Neural cell (in vitro differentiated cells): ENCODE measurements around the gene ZBTB48. TPM values are rescaled to one million over a fixed set of nuclear protein-coding genes. Genes with fewer than 3 reads are reported as not detected.

ENCODE experiments used
- H2AFZ ChIP-seq: fragments of 200-600, 300-800 bp; sonication (generic), shearing (Covaris generic); 2 replicates; pipeline ENCODE4 v1.6.0; 2014; ENCODE audit warnings: low read depth, mild to moderate bottlenecking, antibody characterized with exemption, low read length, moderate library complexity
- H3F3A ChIP-seq: fragments of 200-600 bp; shearing (Covaris generic); 2 replicates; pipeline ENCODE4 v1.6.1; 2016; ENCODE audit warnings: mild to moderate bottlenecking, moderate library complexity, mixed read lengths, antibody characterized with exemption, low read length; ENCODE audit not compliant: insufficient read depth, poor library complexity, severe bottlenecking
- H3K27ac ChIP-seq: fragments of 200-600, 300-800 bp; sonication (generic), shearing (Covaris generic); 2 replicates; pipeline ENCODE4 v1.5.1; 2014; ENCODE audit warnings: mild to moderate bottlenecking, low read length, moderate library complexity
- H3K27me3 ChIP-seq: fragments of 300-800, 200-600 bp; sonication (generic), shearing (Covaris generic); 2 replicates; pipeline ENCODE4 v1.6.0; 2014; ENCODE audit warnings: mild to moderate bottlenecking, low read depth, low read length, moderate library complexity; ENCODE audit not compliant: insufficient read depth
- H3K36me3 ChIP-seq: fragments of 300-800, 200-600 bp; sonication (generic), shearing (Covaris generic); 2 replicates; pipeline ENCODE4 v1.5.1; 2014; ENCODE audit warnings: mild to moderate bottlenecking, antibody characterized with exemption, low read length, moderate library complexity; ENCODE audit not compliant: insufficient read depth
- H3K4me2 ChIP-seq: fragments of 300-800, 200-600 bp; sonication (generic), shearing (Covaris generic); 2 replicates; pipeline ENCODE4 v1.6.0; 2014; ENCODE audit warnings: mild to moderate bottlenecking, low read length
- H3K4me3 ChIP-seq: fragments of 300-800, 200-600 bp; sonication (generic), shearing (Covaris generic); 2 replicates; pipeline ENCODE4 v1.5.1; 2014; ENCODE audit warnings: mild to moderate bottlenecking, low read length, moderate library complexity
- H3K79me2 ChIP-seq: fragments of 200-600 bp; shearing (Covaris generic); replicated peaks from 2 replicates; pipeline ENCODE4 v1.6.0; 2014; ENCODE audit warnings: mild to moderate bottlenecking, low read length, moderate library complexity; ENCODE audit not compliant: insufficient read depth
- H3K9ac ChIP-seq: fragments of 300-800, 200-600 bp; sonication (generic), shearing (Covaris generic); 2 replicates; pipeline ENCODE4 v1.6.1; 2016; ENCODE audit warnings: mild to moderate bottlenecking, low read length, mixed read lengths
- H3K9me2 ChIP-seq: fragments of 200-600 bp; shearing (Covaris generic); 2 replicates; pipeline ENCODE4 v1.6.1; 2016; ENCODE audit warnings: mild to moderate bottlenecking, low read length, mixed read lengths; ENCODE audit not compliant: insufficient read depth
- H3K9me3 ChIP-seq: fragments of 200-600, 300-800 bp; sonication (generic), shearing (Covaris generic); 2 replicates; pipeline ENCODE4 v1.6.1; 2016; ENCODE audit warnings: mild to moderate bottlenecking, mixed run types, low read length, moderate library complexity, mixed read lengths
- H4K20me1 ChIP-seq: fragments of 200-600 bp; shearing (Covaris generic); 2 replicates; pipeline ENCODE4 v1.6.1; 2016; ENCODE audit warnings: mild to moderate bottlenecking, mixed run types; ENCODE audit not compliant: insufficient read depth
- CTCF ChIP-seq: fragments of 450-650 bp; IDR thresholded peaks from 2 replicates; pipeline ENCODE4 v1.5.1; 2014; ENCODE audit warnings: antibody characterized with exemption, mild to moderate bottlenecking, moderate library complexity; ENCODE audit not compliant: poor library complexity, severe bottlenecking
- EP300 ChIP-seq: fragments of 450-650 bp; conservative IDR thresholded peaks from 2 replicates; pipeline ENCODE4 v1.6.1; 2014; ENCODE audit warnings: antibody characterized with exemption, mild to moderate bottlenecking, moderate library complexity; ENCODE audit not compliant: poor library complexity, severe bottlenecking
- MXI1 ChIP-seq: fragments of 450-650 bp; conservative IDR thresholded peaks from 2 replicates; pipeline ENCODE4 v1.6.1; 2014; ENCODE audit warnings: antibody characterized with exemption, mild to moderate bottlenecking; ENCODE audit not compliant: poor library complexity, severe bottlenecking
- POLR2AphosphoS5 ChIP-seq: IDR thresholded peaks from 2 replicates; pipeline ENCODE4 v1.6.1; 2012
- RAD21 ChIP-seq: fragments of 450-650 bp; conservative IDR thresholded peaks from 2 replicates; pipeline ENCODE4 v1.6.1; 2014; ENCODE audit warnings: antibody characterized with exemption, mild to moderate bottlenecking, moderate library complexity
- REST ChIP-seq: IDR thresholded peaks from 2 replicates; pipeline ENCODE4 v1.6.1; 2012; ENCODE audit warnings: borderline replicate concordance
- SMC3 ChIP-seq: fragments of 450-650 bp; conservative IDR thresholded peaks from 2 replicates; pipeline ENCODE4 v1.6.1; 2014; ENCODE audit warnings: antibody characterized with exemption, mild to moderate bottlenecking, moderate library complexity; ENCODE audit not compliant: poor library complexity
- TAF1 ChIP-seq: IDR thresholded peaks from 2 replicates; pipeline ENCODE4 v1.6.1; 2012; ENCODE audit warnings: low read depth
- polyA plus RNA-seq: library from polyadenylated mRNA; depleted of rRNA; stranded (reverse); fragments of >200 nt; gene quantifications from 2 replicates; pipeline ENCODE4 v1.2.3, GENCODE V29; 2014

The ZBTB48 gene
- polyA plus RNA-seq, 1 donor from 2014 or later, result 48.2 TPM

- H3K9ac ChIP-seq, result peak overlapping the region; percentile 59
- no peaks in the 10 kb centered on the region for H4K20me1 ChIP-seq
- no peaks in the 10 kb centered on the region for H3K9me3 ChIP-seq
- H3K9me2 ChIP-seq, result no peaks in the 10 kb centered on the region
- H3K36me3 ChIP-seq, result no peaks in the 10 kb centered on the region
- H3K4me2 ChIP-seq, result peak overlapping the region; percentile 68
- peaks cover 21% of the 10 kb centered on the region for H3K27me3 ChIP-seq
- no peak for TF ChIP-seq SMC3
- peak; percentile 9 for TF ChIP-seq RAD21
- TF ChIP-seq TAF1, result no peak
- peak; percentile 6 for TF ChIP-seq CTCF
- TF ChIP-seq POLR2AphosphoS5, result no peak
- TF ChIP-seq EP300, result peak; percentile 14
- TF ChIP-seq MXI1, result peak; percentile 95
- TF ChIP-seq REST, result peak; percentile 32
- H2AFZ ChIP-seq, result no peak overlapping the region
- peak overlapping the region; percentile 92 for H3K4me3 ChIP-seq
- peak overlapping the region; percentile 12 for H3K27ac ChIP-seq
- no peaks in the 10 kb centered on the region for H3K79me2 ChIP-seq
- H3F3A ChIP-seq, result no peaks in the 10 kb centered on the region
These were observed 22.3 kb downstream of the ZBTB48 start for GRCh38 chr1:6601923-6602668.

GRCh38 chr1:6602669-6603237 is 23.0 kb downstream of the ZBTB48 start, which contains the start of gene KLHL21:
TSS of gene KLHL21 (minus strand) at chr1:6602869. CDS start at chr1:6602817, 52 bp downstream.
- Histone ChIP-seq H3K4me3 (peak within 1 kb of the TSS; percentile 92), H3K9me2 (no peaks in the 10 kb centered on the region), H4K20me1 (no peaks in the 10 kb centered on the region), H3K27ac (peak within 1 kb of the TSS; percentile 12), H3K79me2 (no peaks in the 10 kb centered on the region), H2AFZ (no peak within 1 kb of the TSS), H3K9ac (peak within 1 kb of the TSS; percentile 59), H3F3A (no peaks in the 10 kb centered on the region), H3K4me2 (peak within 1 kb of the TSS; percentile 68), H3K9me3 (no peaks in the 10 kb centered on the region), H3K27me3 (peaks cover 21% of the 10 kb centered on the region), H3K36me3 (no peaks in the 10 kb centered on the region)
- TF ChIP-seq POLR2AphosphoS5, result peak; percentile 13
- no peak for TF ChIP-seq REST
